Body of pancreas (tissue), 4 donors: ENCODE measurements around the gene TUBA3D.
"Not testable (repeated sequence)": the region's sequence is repeated elsewhere in the genome, so short reads cannot be mapped to it uniquely, and the experiment has no call there.

ENCODE experiments used
- POLR2A ChIP-seq, 3 donors: fragments of 450-650 bp; IDR thresholded peaks; one replicate each; pipeline ENCODE4 v1.6.1; 2016; ENCODE audit warnings: antibody characterized with exemption in 3 of 3, mild to moderate bottlenecking in 2 of 3
- TF ChIP-seq, protein P1 (sequence below), 7 experiments: fragments of 450-650 bp in 4 of 7; fragments of 200-600 bp in 3 of 7; sonication (generic) in 3 of 7; IDR thresholded peaks; one replicate each; pipeline ENCODE4 v1.5.1; 2016 to 2019; ENCODE audit warnings: antibody characterized with exemption in 7 of 7

DNA sequence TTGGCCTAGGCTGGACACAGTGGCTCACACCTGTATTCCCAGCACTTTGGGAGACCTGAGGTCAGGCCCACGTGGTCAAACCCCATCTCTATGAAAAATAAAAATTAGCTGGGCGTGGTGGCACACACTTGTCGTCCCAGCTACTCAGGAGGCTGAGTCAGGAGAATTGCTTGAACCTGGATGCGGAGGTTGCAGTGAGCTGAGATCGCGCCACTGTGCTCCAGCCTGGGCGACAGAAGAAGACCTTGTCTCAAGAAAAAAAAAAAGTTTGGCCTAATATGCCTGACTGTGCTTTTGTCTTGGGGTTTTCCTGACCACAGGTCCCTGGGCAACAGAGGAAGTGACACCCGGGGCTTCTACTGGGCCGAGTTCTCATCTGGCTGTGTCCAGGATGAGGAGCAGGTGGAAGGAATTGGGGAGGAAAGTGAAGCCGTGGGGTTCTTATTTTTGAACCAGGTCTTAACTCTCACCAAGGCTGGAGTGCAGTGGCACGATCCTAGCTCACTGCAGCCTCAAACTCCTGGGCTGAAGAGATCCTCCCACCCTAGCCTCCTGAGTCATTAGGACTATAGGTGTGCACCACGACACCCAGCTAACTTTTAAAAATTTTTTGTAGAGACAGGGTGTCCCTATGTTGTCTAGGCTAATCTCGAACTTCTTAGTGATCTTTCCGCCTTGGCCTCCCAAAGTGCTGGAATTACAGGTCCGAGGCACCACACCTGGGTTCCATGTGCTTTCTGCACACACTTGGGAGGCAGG is 38.7 kb downstream of the TUBA3D start:
- TF ChIP-seq, protein P1, sequence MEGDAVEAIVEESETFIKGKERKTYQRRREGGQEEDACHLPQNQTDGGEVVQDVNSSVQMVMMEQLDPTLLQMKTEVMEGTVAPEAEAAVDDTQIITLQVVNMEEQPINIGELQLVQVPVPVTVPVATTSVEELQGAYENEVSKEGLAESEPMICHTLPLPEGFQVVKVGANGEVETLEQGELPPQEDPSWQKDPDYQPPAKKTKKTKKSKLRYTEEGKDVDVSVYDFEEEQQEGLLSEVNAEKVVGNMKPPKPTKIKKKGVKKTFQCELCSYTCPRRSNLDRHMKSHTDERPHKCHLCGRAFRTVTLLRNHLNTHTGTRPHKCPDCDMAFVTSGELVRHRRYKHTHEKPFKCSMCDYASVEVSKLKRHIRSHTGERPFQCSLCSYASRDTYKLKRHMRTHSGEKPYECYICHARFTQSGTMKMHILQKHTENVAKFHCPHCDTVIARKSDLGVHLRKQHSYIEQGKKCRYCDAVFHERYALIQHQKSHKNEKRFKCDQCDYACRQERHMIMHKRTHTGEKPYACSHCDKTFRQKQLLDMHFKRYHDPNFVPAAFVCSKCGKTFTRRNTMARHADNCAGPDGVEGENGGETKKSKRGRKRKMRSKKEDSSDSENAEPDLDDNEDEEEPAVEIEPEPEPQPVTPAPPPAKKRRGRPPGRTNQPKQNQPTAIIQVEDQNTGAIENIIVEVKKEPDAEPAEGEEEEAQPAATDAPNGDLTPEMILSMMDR (IDR thresholded peaks at IDR 0.05): not testable (repeated sequence)
- not testable (repeated sequence) for TF ChIP-seq POLR2A (IDR thresholded peaks at IDR 0.05)
